HG03066 (cell line): ENCODE data around the gene SENP5.

Experiments used
- ATAC-seq: cut with Tn5 transposase; IDR thresholded peaks from one replicate; pipeline ENCODE4 v1.9.1; 2021; ENCODE audit warnings: low read depth; ENCODE audit not compliant: unreplicated experiment

SENP5 gene

GRCh38 chr3:196966526-196967401 lies 99.0 kb downstream of the SENP5 start:
- no peak for ATAC-seq

GRCh38 chr3:196967412-196968232 lies 99.9 kb downstream of the SENP5 start:
- no peak for ATAC-seq

DNA sequence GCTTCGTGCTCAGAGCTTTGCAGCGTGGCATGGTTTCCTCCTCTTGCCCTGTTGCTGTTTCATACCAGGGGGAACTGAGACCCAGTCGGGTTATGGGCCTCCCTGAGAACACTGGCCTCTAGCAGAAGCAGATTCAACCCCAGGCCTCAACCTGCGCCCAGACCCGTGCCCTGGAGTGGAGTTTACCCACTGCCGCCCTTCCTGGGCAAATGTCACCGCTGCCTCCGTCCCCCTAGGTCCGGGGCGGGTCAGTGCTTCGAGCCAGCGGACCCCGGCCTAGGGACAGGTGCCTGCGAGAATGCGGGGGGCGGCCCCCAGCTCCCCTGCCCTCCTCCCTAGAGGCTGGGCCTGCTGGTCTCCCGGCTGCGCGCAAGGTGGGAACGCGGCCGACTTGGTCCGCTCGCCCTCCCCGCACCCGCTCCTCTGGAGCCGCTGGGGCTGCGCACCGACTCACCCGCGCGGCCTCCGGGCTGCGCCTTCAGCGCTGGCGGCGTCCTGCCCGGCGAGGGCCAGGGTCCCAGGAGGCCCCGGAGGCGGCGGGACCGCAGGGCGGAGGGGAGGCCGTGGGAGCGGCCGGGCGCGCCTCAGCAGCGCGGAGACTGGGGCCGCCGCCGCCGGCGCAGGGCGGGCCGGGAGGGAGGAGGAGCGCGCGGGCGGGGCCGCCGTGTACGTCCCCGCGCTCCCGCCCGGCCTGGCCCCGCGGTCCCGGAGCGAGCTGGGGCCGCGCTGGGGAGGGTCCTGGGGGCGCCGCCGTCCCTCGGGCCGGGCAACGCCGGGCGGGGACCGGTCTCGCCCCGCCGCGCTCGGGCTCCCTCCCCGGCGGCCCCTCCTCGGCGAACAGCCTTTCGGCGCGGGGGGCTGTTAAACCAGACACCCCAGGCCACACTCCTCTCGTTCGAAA lies 100.8 kb downstream of the SENP5 start, which contains the start of gene PIGZ:
Gene PIGZ (minus strand): TSS at position 601 of the 901 bp plus-strand sequence. CDS start 16,802 bp downstream, outside the sequence.
- peak; percentile 70 for ATAC-seq

DNA sequence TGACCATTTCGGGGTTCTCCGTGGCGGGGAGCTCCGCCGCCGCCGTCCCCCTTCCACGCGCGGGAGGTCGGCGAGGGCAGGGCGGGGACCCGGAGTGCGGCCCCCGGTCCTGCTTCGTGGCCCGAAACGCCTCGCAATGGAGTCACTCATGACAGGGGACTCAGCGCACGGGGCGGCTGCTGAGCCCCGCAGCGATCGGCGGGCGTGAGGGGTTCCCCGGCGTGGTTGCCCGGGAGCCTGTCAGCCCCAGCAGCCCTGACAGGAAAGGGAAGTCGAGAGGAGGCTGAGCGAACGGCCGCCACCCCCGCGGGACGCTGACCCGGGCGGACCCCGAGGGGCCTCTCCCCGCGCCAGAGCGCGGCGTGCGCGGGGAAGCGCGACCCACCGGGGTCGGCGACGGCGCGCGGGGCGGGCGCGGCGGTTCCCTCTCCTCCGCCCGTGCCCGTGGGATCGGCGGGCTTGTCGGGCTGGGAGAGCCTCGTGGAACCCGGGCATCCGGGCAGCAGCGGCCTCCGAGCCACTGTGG lies 101.5 kb downstream of the SENP5 start:
- peak; percentile 51 for ATAC-seq

DNA sequence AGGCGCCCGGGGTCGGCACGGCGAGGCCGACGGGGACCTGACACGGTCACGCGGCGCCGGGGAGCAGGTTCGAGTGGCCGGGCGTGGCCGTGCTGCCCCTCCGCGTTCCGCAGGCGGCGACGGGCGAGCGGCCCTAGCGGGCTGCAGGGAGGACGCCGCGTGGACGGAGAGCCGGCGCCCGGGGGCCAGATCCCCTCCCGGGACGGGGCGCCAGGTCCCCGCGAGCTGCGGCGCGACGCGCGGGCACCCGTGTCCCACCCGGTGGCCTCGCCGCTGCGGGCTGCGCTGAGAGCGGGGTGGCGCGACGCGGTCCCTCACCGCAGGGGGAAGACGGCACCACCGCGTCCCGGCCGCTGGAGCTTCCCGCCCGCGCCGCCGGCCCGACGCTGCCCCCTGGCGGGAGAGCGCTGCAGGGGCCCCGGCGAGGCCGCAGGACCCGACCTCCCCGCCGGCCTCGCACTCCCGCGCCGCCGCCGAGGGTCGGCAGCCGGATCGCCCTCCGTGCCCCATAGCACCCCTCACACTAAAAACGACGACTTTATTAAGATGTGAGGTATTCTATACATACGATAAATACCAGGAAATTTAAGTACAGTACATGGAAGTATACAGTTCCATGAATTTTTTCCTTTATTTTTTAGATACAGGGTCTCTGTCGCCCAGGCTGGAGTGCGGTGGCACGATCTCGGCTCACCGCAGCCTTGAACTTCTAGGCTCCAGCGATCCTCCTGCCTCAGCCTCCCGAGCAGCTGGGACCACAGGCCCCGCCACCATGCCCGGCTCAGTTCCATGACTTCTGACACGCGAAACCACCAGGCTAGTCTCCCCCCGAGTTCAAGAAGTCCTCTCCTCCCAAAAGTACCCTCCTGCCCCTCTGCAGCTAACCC lies 102.2 kb downstream of the SENP5 start:
- ATAC-seq, result peak; percentile 51

DNA sequence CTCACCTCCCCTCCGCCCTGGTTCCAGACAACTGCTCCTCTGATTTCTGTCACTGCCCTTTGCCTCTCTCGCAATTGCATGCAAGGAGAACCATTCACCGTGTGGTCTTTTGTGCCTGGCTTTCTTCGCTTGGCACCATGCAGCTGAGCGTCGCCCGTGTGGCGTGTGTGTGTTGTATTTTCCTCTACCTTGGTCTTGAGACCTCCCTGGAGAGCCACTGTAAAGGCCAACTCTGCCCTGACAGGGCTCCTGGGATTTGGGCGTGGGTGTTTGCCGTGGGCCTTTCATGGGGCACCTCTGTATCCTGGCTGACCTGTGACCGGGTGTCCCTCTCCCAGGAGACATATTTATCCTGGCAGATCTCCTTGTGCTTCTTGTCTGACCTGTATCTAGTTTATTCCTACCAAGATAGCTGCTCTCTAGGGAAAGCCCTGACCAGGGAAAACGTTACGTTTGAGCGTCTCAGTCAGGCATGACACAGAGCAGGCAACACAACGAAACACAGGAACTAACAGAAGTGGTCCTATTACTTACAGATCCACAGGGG lies 102.9 kb downstream of the SENP5 start:
- ATAC-seq, result no peak

GRCh38 chr3:196971094-196971698 lies 103.5 kb downstream of the SENP5 start:
- no peak for ATAC-seq

GRCh38 chr3:196974661-196975060 lies 106.9 kb downstream of the SENP5 start:
- no peak for ATAC-seq

GRCh38 chr3:196975349-196975748 lies 107.6 kb downstream of the SENP5 start:
- ATAC-seq, result no peak

DNA sequence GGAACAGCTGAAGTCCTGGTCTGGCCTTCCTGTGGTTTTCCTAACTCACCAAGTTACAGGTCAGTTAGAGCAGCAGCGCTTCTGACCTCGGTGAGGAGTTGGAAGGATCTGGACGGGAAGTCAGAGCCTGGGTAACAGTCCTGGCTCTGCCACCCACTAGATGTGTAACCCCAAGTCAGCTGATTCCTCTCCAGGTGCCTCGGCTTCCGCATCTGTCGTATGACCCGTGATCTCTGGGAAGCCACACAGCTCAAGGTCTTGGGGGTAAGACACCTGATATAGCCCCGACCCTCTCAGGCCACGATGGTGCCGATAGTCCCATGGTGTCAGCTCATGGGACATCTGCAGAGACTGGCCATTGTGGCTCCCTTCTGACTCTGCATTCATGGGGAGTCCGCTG lies 109.2 kb downstream of the SENP5 start:
- no peak for ATAC-seq

GRCh38 chr3:196979545-196979944 lies 111.8 kb downstream of the SENP5 start:
- ATAC-seq, result no peak

- ATAC-seq, result no peak
These were observed 113.9 kb downstream of the SENP5 start for GRCh38 chr3:196981657-196982056.

DNA sequence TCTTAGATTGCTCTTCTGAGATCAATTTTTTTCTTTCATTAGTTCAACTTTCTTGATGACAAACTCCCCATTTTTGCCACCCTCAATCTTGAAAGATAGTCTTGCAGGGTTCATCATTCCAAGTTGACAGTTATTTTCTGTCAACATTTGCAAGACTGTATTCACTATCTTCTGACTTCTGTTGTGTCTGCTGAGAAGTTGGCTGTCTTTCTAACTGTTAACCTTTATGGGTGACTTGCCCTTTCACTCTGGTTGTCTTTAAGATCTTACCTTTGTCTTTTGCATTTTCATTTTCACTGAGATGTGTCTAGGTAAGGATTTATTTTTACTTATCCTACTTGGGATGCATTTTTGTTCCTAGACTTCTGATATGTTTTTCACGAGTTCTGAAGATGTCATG lies 115.5 kb downstream of the SENP5 start:
- no peak for ATAC-seq
